ENCODE measurements around the gene GAGE13.
"Not testable (repeated sequence)": the region's sequence is repeated elsewhere in the genome, so short reads cannot be mapped to it uniquely, and the experiment has no call there.

Gene GAGE13, protein sequence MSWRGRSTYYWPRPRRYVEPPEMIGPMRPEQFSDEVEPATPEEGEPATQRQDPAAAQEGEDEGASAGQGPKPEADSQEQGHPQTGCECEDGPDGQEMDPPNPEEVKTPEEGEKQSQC

DNA sequence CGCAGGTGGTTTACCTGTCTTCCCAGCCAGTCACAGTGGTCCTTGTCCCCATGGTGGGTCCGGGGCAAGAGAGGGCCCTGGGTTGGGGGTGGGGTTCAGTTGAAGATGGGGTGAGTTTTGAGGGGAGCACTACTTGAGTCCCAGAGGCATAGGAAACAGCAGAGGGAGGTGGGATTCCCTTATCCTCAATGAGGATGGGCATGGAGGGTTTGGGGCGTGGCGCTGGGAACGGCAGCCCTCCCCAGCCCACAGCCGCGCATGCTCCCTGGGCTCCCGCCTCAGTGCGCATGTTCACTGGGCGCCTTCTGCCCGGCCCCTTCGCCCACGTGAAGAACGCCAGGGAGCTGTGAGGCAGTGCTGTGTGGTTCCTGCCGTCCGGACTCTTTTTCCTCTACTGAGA, at the start of gene GAGE13:
Gene GAGE13 (plus strand): TSS at position 301 of the 400 bp plus-strand sequence. CDS start 1,156 bp downstream, outside the sequence.
- not testable (repeated sequence) for H3K4me1 ChIP-seq (ENCODE audit: control insufficient read depth, insufficient read depth, low read length); H3K27ac ChIP-seq (ENCODE audit: low read depth, low read length); H3K27me3 ChIP-seq (ENCODE audit: control insufficient read depth, insufficient read depth, low read length); H3K9me3 ChIP-seq (ENCODE audit: control insufficient read depth, insufficient read depth, low read length); H3K36me3 ChIP-seq (ENCODE audit: control insufficient read depth, insufficient read depth, low read length); H3K4me3 ChIP-seq (ENCODE audit: low read depth, low read length); H3K9ac ChIP-seq (ENCODE audit: low read depth, low read length)

DNA sequence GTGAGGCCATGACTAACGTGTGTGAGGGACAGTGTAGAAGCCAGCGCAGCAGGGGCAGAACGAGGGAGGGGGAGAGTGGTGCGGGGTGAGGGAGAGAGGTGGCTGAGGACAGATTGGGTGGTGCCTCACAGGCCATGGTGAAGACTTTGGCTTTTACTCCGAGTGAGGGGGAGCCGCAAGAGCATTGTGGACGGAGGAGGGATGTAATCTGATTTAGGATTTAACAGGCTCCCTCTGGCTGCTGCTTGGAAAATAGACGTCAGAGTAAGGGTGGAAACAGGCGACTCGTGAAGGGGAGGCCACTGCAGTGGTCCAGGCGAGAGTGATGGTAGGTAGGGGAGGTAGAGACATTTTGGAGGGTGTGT, 48.8 kb upstream of the GAGE13 start:
- H3K27ac ChIP-seq (ENCODE audit: low read depth, low read length): no peak overlapping the region
- no peak overlapping the region for H3K4me3 ChIP-seq (ENCODE audit: low read depth, low read length)
- no peaks in the 10 kb centered on the region for H3K27me3 ChIP-seq (ENCODE audit: control insufficient read depth, insufficient read depth, low read length)
- peaks cover 40% of the 10 kb centered on the region for H3K9me3 ChIP-seq (ENCODE audit: control insufficient read depth, insufficient read depth, low read length)
- H3K36me3 ChIP-seq (ENCODE audit: control insufficient read depth, insufficient read depth, low read length): 0 out of 2 replicates have a peak, but pooled peaks cover 3% of the 10 kb centered on the region
- H3K4me1 ChIP-seq (ENCODE audit: control insufficient read depth, insufficient read depth, low read length): no peaks in the 10 kb centered on the region
- no peak overlapping the region for H3K9ac ChIP-seq (ENCODE audit: low read depth, low read length)

DNA sequence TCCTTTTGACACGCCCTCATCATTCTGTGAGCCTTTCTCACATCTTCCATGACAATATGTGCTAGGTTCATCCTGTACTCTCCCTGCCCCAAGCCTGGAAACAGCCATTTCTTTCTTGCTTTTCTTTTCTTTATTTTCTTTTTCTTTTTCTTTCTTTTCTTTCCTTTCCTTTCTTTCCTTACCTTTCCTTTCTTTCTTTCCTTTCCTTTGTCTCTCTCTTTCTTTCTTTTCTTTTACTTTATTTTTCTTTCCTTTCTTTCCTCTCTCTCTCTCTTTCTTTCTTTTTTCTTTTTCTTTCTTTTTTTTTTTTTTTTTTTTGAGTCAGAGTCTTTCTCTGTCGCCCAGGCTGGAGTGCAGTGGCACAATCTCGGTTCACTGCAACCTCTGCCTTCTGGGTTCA, 47.2 kb upstream of the GAGE13 start:
- Histone ChIP-seq H3K27me3 (ENCODE audit: control insufficient read depth, insufficient read depth, low read length) (no peaks in the 10 kb centered on the region), H3K4me1 (ENCODE audit: control insufficient read depth, insufficient read depth, low read length) (no peaks in the 10 kb centered on the region), H3K9me3 (ENCODE audit: control insufficient read depth, insufficient read depth, low read length) (peaks cover 41% of the 10 kb centered on the region), H3K27ac (ENCODE audit: low read depth, low read length) (no peak overlapping the region), H3K4me3 (ENCODE audit: low read depth, low read length) (no peak overlapping the region), H3K9ac (ENCODE audit: low read depth, low read length) (no peak overlapping the region), H3K36me3 (ENCODE audit: control insufficient read depth, insufficient read depth, low read length) (0 out of 2 replicates have a peak, but pooled peaks cover 3% of the 10 kb centered on the region)

DNA sequence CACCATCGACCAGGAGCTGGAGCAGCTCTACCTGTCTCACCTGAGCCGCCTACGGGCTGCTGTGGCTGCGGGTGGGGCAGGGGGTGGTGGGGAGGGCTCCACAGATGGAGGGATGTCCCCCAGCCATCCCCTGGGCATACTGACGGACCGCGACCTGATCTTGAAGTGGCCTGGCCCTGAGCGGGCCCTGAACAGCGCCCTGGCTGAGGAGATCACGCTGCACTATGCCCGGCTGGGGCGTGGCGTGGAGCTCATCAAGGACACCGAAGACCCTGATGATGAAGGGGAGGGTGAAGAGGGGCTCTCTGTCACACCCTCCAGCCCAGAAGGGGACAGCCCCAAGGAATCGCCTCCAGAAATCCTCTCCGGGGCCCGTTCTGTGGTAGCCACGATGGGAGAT, 45.2 kb upstream of the GAGE13 start:
- Histone ChIP-seq H3K27me3 (ENCODE audit: control insufficient read depth, insufficient read depth, low read length) (no peaks in the 10 kb centered on the region), H3K9me3 (ENCODE audit: control insufficient read depth, insufficient read depth, low read length) (peaks cover 41% of the 10 kb centered on the region), H3K36me3 (ENCODE audit: control insufficient read depth, insufficient read depth, low read length) (0 out of 2 replicates have a peak, but pooled peaks cover 3% of the 10 kb centered on the region)

DNA sequence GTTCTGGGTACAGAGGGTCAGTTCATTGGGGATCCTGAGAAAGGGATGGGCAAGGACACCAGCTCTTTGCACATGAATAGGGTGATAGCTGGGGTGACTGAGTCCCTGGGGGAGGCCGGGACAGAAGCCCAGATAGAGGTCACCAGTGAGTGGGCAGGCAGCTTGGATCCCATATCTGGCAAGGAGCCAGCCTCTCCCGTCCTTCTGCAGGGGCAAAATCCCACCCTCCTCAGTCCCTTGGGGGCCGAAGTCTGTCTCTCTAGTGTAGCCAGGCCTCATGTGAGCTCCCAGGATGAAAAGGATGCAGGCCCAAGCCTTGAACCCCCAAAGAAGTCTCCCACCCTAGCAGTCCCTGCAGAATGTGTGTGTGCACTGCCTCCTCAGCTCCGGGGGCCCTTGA, 44.8 kb upstream of the GAGE13 start:
- Histone ChIP-seq H3K27ac (ENCODE audit: low read depth, low read length) (no peak overlapping the region), H3K36me3 (ENCODE audit: control insufficient read depth, insufficient read depth, low read length) (0 out of 2 replicates have a peak, but pooled peaks cover 3% of the 10 kb centered on the region), H3K9ac (ENCODE audit: low read depth, low read length) (no peak overlapping the region), H3K9me3 (ENCODE audit: control insufficient read depth, insufficient read depth, low read length) (peaks cover 39% of the 10 kb centered on the region), H3K4me1 (ENCODE audit: control insufficient read depth, insufficient read depth, low read length) (no peaks in the 10 kb centered on the region), H3K4me3 (ENCODE audit: low read depth, low read length) (no peak overlapping the region), H3K27me3 (ENCODE audit: control insufficient read depth, insufficient read depth, low read length) (no peaks in the 10 kb centered on the region)

More for the DNA sequence above, 45.2 kb upstream of the GAGE13 start:
- H3K4me3 ChIP-seq (ENCODE audit: low read depth, low read length): no peak overlapping the region
- H3K27ac ChIP-seq (ENCODE audit: low read depth, low read length): no peak overlapping the region
- no peaks in the 10 kb centered on the region for H3K4me1 ChIP-seq (ENCODE audit: control insufficient read depth, insufficient read depth, low read length)
- H3K9ac ChIP-seq (ENCODE audit: low read depth, low read length): no peak overlapping the region

DNA sequence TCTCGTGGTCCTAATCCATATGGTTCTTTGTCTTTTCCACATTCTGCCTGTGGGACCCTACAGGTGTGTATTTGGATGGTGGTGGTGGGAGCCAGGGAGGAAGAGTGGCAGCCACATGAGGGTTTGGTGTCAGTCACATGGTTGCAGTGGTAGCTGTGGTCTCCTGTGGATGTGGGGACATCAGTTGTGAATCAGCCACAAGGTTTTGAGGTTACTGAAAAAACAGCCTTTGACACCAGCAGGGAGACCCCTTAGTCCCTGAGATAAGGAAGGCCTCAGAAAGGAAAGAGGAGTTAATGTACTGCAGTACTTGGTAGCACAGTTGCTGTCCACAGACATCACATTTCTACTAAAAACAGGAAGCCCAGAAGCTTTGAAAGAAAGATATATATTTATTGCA, 43.7 kb upstream of the GAGE13 start:
- H3K4me3 ChIP-seq (ENCODE audit: low read depth, low read length): no peak overlapping the region
- 0 out of 2 replicates have a peak, but pooled peaks cover 3% of the 10 kb centered on the region for H3K36me3 ChIP-seq (ENCODE audit: control insufficient read depth, insufficient read depth, low read length)
- H3K9ac ChIP-seq (ENCODE audit: low read depth, low read length): no peak overlapping the region
- H3K9me3 ChIP-seq (ENCODE audit: control insufficient read depth, insufficient read depth, low read length): peaks cover 38% of the 10 kb centered on the region
- H3K27ac ChIP-seq (ENCODE audit: low read depth, low read length): no peak overlapping the region
- H3K4me1 ChIP-seq (ENCODE audit: control insufficient read depth, insufficient read depth, low read length): no peaks in the 10 kb centered on the region
- H3K27me3 ChIP-seq (ENCODE audit: control insufficient read depth, insufficient read depth, low read length): no peaks in the 10 kb centered on the region

DNA sequence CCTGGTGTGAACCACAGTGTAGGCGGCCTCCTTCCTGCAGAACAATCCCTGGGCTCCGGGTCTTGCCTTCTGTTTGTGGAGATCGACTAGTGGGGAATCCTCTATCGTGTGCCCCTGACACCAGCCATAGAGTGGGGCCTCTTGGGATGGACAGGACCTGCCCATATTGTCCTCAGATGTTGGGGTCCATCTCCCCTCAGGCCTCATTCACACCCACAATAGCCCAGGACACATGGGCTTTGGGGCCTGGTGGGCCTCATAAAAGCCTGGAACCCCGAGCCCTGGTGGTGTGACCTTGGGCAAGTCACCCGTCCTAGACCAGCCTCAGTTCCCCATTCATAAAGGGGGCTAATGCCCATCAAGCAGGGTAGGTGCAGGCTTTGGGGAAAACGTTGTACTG, 41.2 kb upstream of the GAGE13 start:
- H3K9me3 ChIP-seq (ENCODE audit: control insufficient read depth, insufficient read depth, low read length): peaks cover 44% of the 10 kb centered on the region
- no peak overlapping the region for H3K27ac ChIP-seq (ENCODE audit: low read depth, low read length)
- H3K27me3 ChIP-seq (ENCODE audit: control insufficient read depth, insufficient read depth, low read length): no peaks in the 10 kb centered on the region
- H3K4me3 ChIP-seq (ENCODE audit: low read depth, low read length): no peak overlapping the region
- no peaks in the 10 kb centered on the region for H3K4me1 ChIP-seq (ENCODE audit: control insufficient read depth, insufficient read depth, low read length)
- H3K9ac ChIP-seq (ENCODE audit: low read depth, low read length): no peak overlapping the region
- H3K36me3 ChIP-seq (ENCODE audit: control insufficient read depth, insufficient read depth, low read length): 0 out of 2 replicates have a peak, but pooled peaks cover 3% of the 10 kb centered on the region

DNA sequence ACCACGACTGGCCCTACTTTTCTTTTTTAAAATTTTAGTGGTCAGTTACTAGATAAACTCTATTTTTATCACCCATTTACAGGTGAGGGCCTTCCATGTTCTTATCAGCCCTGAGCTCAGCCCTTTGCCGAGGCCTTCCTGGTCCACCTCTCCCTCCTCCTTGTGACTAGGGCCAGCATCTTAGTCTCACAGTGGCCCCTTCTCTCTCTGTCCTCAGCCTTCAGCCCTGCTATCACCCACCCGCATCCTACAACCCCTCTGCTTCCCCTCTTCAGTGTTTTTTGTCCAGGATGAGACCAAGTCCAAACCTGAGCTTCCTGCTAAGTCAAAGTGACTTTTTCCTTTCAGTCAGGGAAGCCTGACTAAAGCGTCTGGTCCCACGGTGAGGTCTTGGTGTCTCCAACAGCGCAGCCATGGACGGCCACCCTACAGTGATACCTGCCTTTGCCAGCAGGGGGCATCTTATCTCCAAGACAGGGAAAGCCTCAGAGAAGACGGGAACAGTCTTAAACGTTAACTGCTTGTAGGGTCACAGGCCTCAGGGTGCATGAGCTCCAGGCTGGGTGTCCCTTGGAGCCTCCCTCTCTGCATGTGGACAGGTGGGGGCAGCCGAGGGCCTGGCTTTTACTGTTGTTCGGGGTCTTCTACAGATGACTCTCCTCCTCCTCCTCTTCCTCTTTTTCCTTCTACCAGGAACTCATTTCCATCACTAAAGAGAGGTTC, 39.6 kb upstream of the GAGE13 start:
- Histone ChIP-seq H3K4me1 (ENCODE audit: control insufficient read depth, insufficient read depth, low read length) (no peaks in the 10 kb centered on the region), H3K36me3 (ENCODE audit: control insufficient read depth, insufficient read depth, low read length) (no peaks in the 10 kb centered on the region), H3K9me3 (ENCODE audit: control insufficient read depth, insufficient read depth, low read length) (peaks cover 33% of the 10 kb centered on the region), H3K4me3 (ENCODE audit: low read depth, low read length) (no peak overlapping the region), H3K27me3 (ENCODE audit: control insufficient read depth, insufficient read depth, low read length) (no peaks in the 10 kb centered on the region), H3K9ac (ENCODE audit: low read depth, low read length) (no peak overlapping the region), H3K27ac (ENCODE audit: low read depth, low read length) (no peak overlapping the region)

DNA sequence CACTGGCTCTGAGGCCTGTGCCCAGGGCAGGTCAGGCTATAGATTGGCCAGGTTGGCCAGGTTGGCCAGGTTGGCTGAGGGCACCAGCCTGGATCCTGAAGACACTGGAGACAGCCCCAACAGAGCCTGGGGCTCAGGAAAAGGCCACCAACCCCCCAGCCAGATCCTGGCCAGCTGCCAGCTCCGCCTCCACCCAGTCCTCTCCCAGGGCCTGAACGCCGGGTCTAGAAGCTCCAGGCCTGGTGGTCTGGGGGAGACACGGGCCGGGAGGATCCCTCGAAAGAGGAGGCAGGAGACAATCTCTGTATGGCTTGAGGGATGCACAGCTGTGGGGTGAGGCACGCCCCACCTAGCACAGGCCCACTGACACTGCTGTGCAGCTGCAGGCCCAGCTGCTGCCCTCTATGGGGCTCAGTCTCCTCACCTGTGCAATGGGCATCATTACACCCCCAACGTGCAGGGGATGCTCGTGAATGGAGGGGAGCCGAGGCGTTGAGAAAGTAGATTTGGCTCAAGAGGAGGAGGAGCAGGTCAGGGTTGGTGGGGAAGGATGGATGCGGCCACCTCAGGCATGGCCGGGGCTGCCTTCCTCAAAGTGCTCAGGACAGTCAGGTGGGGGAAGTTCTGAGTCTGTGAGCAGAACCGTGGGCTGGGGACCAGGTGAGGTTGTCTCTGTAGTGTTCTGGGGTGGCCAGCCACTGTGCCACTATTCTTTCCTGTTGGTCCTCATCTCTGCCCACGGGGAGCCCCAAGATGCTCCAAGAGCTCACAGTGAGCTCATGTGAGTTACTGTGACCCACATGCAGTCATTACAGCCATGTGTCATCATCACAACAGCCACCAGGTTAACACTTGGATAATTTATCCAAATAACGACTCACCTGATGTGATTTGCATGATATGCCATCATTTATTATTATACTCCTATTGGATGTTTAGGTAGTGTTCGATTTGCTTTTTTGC, 38.7 kb upstream of the GAGE13 start:
- Histone ChIP-seq H3K27me3 (ENCODE audit: control insufficient read depth, insufficient read depth, low read length) (no peaks in the 10 kb centered on the region), H3K9me3 (ENCODE audit: control insufficient read depth, insufficient read depth, low read length) (peaks cover 26% of the 10 kb centered on the region), H3K36me3 (ENCODE audit: control insufficient read depth, insufficient read depth, low read length) (no peaks in the 10 kb centered on the region), H3K4me3 (ENCODE audit: low read depth, low read length) (no peak overlapping the region), H3K27ac (ENCODE audit: low read depth, low read length) (no peak overlapping the region), H3K9ac (ENCODE audit: low read depth, low read length) (no peak overlapping the region), H3K4me1 (ENCODE audit: control insufficient read depth, insufficient read depth, low read length) (no peaks in the 10 kb centered on the region)

DNA sequence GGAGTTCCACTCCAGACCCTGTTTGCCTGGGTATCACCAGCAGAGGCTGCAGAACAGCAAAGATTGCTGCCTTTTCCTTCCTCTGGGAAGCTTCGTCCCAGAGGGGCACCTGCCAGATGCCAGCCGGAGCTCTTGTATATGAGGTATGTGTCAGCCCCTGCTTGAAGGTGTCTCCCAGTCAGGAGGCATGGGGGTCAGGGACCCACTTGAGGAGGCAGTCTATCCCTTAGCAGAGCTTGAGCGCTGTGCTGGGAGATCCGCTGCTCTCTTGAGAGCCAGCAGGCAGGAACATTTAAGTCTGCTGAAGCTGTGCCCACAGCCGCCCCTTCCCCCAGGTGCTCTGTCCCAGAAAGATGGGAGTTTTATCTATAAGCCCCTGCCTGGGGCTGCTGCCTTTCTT, 32.1 kb upstream of the GAGE13 start:
- H3K27ac ChIP-seq (ENCODE audit: low read depth, low read length); H3K4me1 ChIP-seq (ENCODE audit: control insufficient read depth, insufficient read depth, low read length); H3K4me3 ChIP-seq (ENCODE audit: low read depth, low read length); H3K27me3 ChIP-seq (ENCODE audit: control insufficient read depth, insufficient read depth, low read length); H3K9ac ChIP-seq (ENCODE audit: low read depth, low read length); H3K36me3 ChIP-seq (ENCODE audit: control insufficient read depth, insufficient read depth, low read length): not testable (repeated sequence)
- peaks cover 32% of the 10 kb centered on the region for H3K9me3 ChIP-seq (ENCODE audit: control insufficient read depth, insufficient read depth, low read length)

DNA sequence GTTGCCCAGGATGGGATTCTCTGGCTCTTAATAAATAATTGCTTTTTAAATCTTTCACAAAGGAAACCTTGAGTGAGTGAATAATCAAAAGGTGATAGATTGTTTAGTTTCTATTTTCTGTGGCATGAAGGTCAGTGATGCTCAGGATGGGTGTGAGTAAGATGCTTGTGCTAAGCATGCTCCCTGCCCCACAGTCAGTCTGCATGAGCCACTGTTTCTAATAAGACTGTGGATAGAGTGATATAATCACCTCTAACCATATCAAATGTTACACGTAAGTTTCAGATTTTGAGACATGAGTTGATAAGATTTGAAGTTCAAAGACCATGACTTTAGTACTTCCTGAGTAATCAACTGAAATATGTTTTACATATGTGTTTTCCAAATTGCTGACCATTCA, 30.7 kb upstream of the GAGE13 start:
- no peaks in the 10 kb centered on the region for H3K4me1 ChIP-seq (ENCODE audit: control insufficient read depth, insufficient read depth, low read length)
- H3K4me3 ChIP-seq (ENCODE audit: low read depth, low read length): no peak overlapping the region
- H3K27me3 ChIP-seq (ENCODE audit: control insufficient read depth, insufficient read depth, low read length): no peaks in the 10 kb centered on the region
- no peak overlapping the region for H3K27ac ChIP-seq (ENCODE audit: low read depth, low read length)
- H3K9me3 ChIP-seq (ENCODE audit: control insufficient read depth, insufficient read depth, low read length): peaks cover 34% of the 10 kb centered on the region
- no peak overlapping the region for H3K9ac ChIP-seq (ENCODE audit: low read depth, low read length)
- no peaks in the 10 kb centered on the region for H3K36me3 ChIP-seq (ENCODE audit: control insufficient read depth, insufficient read depth, low read length)
